ENCODE data around the gene EDC3.

EDC3 gene

GRCh38 chr15:74626752-74627692 lies 68.8 kb downstream of the EDC3 start:
- no peak for DNase-seq (ENCODE audit: low read depth, low spot score)

- no peak for DNase-seq (ENCODE audit: low read depth, low spot score)
These were observed 69.5 kb downstream of the EDC3 start for GRCh38 chr15:74626336-74626735.

- DNase-seq (ENCODE audit: low read depth, low spot score): no peak
These were observed 70.1 kb downstream of the EDC3 start for GRCh38 chr15:74625693-74626092.

GRCh38 chr15:74624020-74624602 lies 71.7 kb downstream of the EDC3 start:
- DNase-seq (ENCODE audit: low read depth, low spot score): no peak

DNA sequence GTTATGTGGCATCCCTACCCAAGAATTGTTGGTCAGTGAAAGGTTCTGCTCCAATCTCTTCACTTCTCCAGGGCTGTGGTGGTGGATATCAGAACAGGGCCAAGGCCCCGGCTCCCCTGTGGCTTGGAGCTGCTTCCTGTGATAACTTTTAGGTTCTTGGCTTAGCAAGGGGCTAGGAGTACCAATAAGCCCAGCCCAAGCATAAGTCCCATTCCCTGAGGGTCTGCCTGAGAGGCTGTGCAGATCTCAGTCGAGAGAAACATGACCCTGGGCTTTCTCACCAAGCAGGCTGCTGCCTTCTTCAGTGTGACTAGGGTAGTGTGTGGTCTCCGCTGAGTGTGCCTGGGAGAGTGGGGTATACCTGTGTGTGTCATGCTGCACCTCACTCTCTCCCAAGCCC lies 73.1 kb downstream of the EDC3 start:
- no peak for DNase-seq (ENCODE audit: low read depth, low spot score)

DNA sequence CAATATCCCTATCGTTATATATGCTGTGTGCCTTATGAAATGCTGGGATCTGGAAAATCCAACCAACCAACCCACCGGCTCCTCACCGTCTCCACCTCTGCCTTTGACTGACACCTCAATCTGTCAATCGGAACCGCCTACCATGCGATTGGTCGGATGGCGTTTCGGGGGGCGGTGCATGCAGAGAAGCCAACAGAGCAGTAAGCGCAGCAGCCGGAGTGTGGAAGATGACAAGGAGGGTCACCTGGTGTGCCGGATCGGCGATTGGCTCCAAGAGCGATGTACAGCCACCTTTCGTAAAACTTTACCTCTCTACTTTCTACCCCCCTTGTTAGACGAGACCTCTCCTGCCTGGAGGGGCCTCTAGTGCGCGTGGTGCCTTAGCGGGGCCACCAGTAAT lies 73.9 kb downstream of the EDC3 start:
- no peak for DNase-seq (ENCODE audit: low read depth, low spot score)

DNA sequence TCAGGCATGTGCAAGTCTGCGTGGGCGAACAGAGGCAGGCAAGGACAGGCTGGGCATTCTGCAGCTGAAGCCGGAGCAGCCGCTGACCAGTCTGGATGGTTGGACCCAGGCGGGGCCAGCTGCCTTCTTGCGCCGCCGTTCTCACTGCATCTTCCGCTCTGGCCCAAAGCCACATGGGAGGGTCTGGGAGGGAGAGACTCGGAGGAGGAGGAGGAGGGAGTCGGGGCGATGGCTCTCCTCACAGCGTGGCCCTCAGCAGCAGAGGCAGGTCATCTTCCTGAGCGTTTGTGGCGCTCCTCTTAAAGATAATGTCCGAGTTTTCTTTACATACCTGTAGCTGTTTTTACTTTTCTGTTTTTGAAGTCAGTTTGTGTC lies 74.3 kb downstream of the EDC3 start:
- no peak for DNase-seq (ENCODE audit: low read depth, low spot score)

- no peak for DNase-seq (ENCODE audit: low read depth, low spot score)
These were observed 74.9 kb downstream of the EDC3 start for GRCh38 chr15:74620636-74621545.

DNA sequence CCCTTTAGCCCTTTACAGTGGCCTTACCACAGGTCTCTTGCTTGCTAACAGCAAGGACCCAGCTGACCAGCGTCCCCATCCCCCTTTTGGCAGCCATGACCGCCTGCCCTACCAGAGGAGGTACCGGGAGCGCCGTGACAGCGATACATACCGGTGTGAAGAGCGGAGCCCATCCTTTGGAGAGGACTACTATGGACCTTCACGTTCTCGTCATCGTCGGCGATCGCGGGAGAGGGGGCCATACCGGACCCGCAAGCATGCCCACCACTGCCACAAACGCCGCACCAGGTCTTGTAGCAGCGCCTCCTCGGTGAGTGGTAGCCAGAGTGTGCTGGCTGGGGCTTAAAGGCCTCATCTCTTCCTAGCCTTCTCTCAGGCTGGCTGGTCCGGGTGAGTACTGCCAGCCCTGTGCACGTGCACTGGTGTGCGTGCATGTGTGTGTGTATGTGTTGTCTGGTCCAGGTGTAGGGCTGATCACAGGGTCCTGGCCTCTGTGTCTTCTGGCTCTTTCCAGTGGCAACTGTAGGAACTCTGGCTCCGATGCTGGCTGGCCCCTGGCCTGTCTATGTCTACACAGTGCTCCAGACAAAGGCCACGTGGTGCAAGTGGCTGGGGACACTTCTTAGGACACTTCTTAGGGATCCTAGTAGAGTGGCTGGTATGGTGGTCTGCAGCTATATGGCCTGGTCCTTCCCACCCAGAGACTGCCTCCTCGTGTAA lies 75.7 kb downstream of the EDC3 start:
- DNase-seq (ENCODE audit: low read depth, low spot score): no peak

DNA sequence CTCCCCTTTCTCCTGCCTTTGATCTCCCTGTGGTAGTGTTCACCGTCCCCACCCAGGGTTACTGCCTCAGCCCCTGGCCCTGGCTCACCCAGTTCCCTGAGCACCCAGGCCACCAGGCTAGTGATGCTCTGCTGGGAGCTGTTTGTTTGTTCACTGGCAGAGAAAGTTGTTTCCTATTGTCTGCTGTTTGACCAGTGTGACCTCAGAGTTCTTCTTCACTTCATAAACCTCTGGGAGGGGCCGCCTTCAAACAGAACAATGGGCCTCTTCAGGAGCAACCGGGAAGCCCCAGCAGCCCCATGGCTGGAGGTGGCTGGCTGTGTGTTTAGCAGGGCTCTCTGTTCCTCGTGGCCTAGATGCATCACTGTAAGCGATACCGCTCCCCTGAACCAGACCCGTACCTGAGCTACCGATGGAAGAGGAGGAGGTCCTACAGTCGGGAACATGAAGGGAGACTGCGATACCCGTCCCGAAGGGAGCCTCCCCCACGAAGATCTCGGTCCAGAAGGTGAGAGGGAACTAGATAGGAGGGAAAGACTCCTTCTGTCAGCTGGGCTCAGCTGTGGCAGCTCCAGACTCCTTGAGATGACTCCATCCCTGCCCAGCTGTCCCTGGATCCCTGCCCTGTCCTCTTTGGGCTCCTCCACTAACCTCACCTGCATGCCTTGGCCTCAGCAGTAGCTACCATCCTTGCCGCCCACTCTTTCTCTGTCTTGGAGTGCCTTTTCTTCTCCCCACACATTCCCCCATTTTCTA lies 76.8 kb downstream of the EDC3 start:
- no peak for DNase-seq (ENCODE audit: low read depth, low spot score)

DNA sequence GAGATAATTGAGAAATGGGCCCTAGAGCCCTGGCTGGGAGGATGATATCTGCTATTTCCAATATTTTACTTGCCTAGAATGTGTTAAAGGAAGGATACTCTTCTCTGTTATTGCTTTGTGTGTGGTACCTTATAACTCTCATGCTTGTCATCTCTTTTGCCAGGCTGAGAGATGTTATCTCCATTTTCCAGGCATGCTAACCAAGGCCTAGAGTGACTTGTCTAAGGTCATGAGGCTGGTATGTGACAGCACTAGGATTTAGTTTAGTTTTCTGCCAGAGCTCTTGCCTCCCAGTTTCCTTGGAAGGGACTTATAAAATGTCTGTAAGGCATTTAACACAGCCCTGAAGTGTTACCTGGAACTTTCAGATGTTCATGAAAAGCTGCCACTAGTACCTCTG lies 78.8 kb downstream of the EDC3 start:
- DNase-seq (ENCODE audit: low read depth, low spot score): no peak

DNA sequence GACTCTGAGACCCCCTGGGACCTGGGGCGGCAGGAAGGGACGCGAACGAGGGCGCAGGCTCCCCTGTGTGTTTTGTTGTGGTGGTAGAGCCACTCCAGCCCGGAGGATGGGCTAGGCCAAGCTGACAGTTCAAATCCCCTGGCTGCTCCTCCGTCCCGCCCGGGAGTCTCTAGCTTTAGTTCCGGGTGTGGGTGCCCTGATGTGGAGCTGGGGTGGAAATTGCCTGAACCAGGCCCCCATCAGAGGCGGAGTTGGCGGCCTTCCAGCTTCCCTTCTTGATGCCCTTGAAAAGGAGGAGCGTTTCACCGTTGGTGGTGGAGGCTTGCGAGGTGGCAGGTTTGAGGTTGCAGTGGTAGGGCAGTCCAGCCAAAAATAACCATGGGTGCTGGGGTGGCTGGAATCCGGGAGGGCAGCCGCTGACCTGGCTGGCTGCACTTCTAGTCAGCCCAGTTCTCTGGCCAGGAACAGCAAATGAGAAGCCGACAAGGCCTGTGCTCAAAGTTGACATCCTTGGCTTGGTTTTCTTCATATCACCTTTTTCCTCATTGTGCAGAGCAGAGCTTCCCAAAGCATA lies 79.4 kb downstream of the EDC3 start:
- no peak for DNase-seq (ENCODE audit: low read depth, low spot score)

GRCh38 chr15:74615508-74616365 lies 80.1 kb downstream of the EDC3 start, which contains the start of gene CLK3:
Gene CLK3 (plus strand): TSS chr15:74615836. CDS start chr15:74619197, 3,361 bp downstream.
- peak; percentile 75 for DNase-seq (ENCODE audit: low read depth, low spot score)

DNA sequence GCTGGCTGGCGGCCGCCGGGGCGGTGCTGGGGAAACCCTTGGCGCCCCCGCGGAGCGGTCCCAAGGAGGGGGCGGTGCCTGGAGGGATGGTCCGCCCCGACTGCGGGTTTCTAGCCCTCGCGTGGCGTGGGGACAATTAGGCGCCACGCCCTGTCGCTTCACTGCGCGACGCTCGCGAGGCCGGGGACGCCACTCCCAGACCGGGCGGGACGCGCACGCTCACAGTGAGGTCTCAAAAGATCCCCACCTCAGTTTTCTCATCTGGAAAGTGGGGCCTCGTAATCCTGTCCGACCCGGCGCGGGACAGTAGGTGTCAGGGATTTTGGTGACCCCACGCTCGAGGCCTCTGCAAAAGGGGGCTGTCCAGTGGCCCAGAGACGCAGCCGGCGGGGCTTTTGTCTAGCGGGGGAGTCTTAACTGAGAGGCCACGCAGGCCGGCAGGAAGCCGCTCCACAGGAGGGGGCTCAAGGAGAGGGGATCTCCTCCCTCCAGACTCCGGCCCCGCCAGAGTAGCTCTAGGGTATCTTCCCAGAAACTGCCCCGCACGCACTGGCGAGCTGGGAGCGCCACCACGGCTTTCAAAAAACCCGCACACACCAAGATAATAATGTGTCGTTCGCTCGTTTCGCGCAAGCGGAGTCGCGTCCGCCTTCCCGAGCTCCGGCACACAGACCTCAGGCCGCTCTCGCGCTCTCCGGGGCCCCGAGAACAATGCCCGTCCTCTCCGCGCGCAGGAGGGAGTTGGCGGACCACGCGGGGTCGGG lies 80.9 kb downstream of the EDC3 start:
- no peak for DNase-seq (ENCODE audit: low read depth, low spot score)

- DNase-seq (ENCODE audit: low read depth, low spot score): no peak
These were observed 81.7 kb downstream of the EDC3 start for GRCh38 chr15:74613953-74614743.

GRCh38 chr15:74613089-74613952 lies 82.5 kb downstream of the EDC3 start:
- DNase-seq (ENCODE audit: low read depth, low spot score): no peak

DNA sequence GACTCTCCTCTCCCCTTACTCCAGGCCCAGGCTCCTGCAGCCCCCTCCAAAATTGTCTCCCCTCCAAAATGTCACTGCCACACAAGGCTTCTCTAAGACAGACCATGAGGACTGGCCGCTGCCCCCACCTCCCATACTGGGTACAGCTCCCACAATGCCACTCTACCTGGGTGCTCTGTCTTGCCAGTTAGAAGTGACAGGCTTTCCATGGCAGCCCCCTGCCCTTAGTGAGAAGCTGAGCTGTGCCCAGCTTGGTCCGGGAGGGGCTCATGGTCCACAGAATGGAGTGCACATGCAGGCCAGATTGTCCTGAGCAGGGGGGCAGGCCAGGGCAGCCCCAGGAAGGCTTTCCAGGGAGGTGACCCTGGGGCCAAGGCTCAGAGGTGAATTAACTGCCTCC lies 83.1 kb downstream of the EDC3 start:
- no peak for DNase-seq (ENCODE audit: low read depth, low spot score)
